Upper lobe of left lung (tissue), 6 donors: ENCODE results near the gene FURIN. TPM values are rescaled to one million over a fixed set of nuclear protein-coding genes. Genes with fewer than 3 reads are reported as not detected.
A peak's percentile ranks its signal among the peaks of the same experiment; 100 is the strongest.

Experiments used
- ATAC-seq, 2 donors: fragments of 200-7000 bp; cut with Tn5 transposase; one replicate each; pipeline ENCODE4 v1.9.1; 2022; ENCODE audit warnings: mild to moderate bottlenecking in 2 of 2, moderate library complexity in 2 of 2; ENCODE audit not compliant: low FRiP score in 2 of 2
- DNase-seq, 2 donors: peaks; one replicate each; pipeline ENCODE4 v3.0.0-alpha.2; 2019 to 2020
- H3K27ac ChIP-seq, 4 donors: fragments of 200-600 bp; sonication (generic); one replicate each; pipeline ENCODE4 v1.5.1; 2016 to 2019
- H3K27me3 ChIP-seq, 4 donors: fragments of 200-600 bp; sonication (generic); one replicate each; pipeline ENCODE4 v1.5.1; 2017 to 2019
- H3K36me3 ChIP-seq, 4 donors: fragments of 200-600 bp; sonication (generic); one replicate each; pipeline ENCODE4 v1.5.1; 2016 to 2019
- H3K4me1 ChIP-seq, 4 donors: fragments of 200-600 bp; sonication (generic); one replicate each; pipeline ENCODE4 v1.5.1; 2018 to 2019
- H3K4me3 ChIP-seq, 4 donors: fragments of 200-600 bp; sonication (generic); one replicate each; pipeline ENCODE4 v1.5.1; 2017 to 2019; ENCODE audit warnings: mild to moderate bottlenecking in 2 of 4, moderate library complexity in 1 of 4
- H3K9me3 ChIP-seq, 4 donors: fragments of 200-600 bp; sonication (generic); one replicate each; pipeline ENCODE4 v1.5.1; 2018 to 2019
- CTCF ChIP-seq, 6 experiments: fragments of 450-650 bp in 4 of 6; fragments of 200-600 bp in 2 of 6; sonication (generic) in 2 of 6; IDR thresholded peaks; one replicate each; pipeline ENCODE4 v1.5.1; 2016 to 2019; ENCODE audit warnings: antibody characterized with exemption in 6 of 6
- EP300 ChIP-seq, 4 donors: sonication (generic); formaldehyde crosslinking; IDR thresholded peaks; one replicate each; pipeline ENCODE4 v1.5.1; 2017; ENCODE audit warnings: antibody characterized with exemption in 4 of 4, control low read depth in 2 of 4
- POLR2A ChIP-seq, 4 donors: fragments of 450-650 bp; IDR thresholded peaks; one replicate each; pipeline ENCODE4 v1.5.1; 2016 to 2017; ENCODE audit warnings: antibody characterized with exemption in 4 of 4, mild to moderate bottlenecking in 2 of 4
- POLR2AphosphoS5 ChIP-seq, 2 donors: sonication (generic); formaldehyde crosslinking; IDR thresholded peaks; one replicate each; pipeline ENCODE4 v1.5.1; 2017; ENCODE audit warnings: antibody characterized with exemption in 2 of 2
- WGBS, 2 donors: methylation state at CpG; one replicate each; pipeline ENCODE4 v1.1.5; 2017 to 2018; 5-methylcytosine and 5-hydroxymethylcytosine counted together
- total RNA-seq, 6 donors: library from RNA; depleted of rRNA in 4 of 6; stranded (reverse); fragments of >200 nt in 4 of 6; gene quantifications; one replicate each; pipeline versions ENCODE4 v1.1.0 to v1.2.1, GENCODE V29; 2016 to 2021
- donor health status: DM: no; HTN: no; CAD: no; lungs with moderate emphysema.
- donor health status: DM: no; HTN: yes; CAD: no; lungs with severe emphysema.

FURIN gene
- total RNA-seq, 6 donors from 2014 or later: 59.0 to 150 (median 108) TPM

- DNase-seq: peak in 1 of 2 donors; percentile 42
- WGBS, 2 donors: 75% methylated on average over 16 to 18 of the region's 18 CpGs
- peak overlapping the region; percentile 93 to 97 (median 94) for H3K27ac ChIP-seq
Measured at GRCh38 chr15:90903733-90904536, 35.5 kb downstream of the FURIN start.

GRCh38 chr15:90904746-90905145 lies 36.4 kb downstream of the FURIN start:
- Histone ChIP-seq H3K9me3 (no peaks in the 10 kb centered on the region), H3K27me3 (no peaks in the 10 kb centered on the region), H3K27ac (no peak overlapping the region), H3K4me3 (no peak overlapping the region), H3K36me3 (peaks cover 39 to 51% (median 46%) of the 10 kb centered on the region in 4 donors), H3K4me1 (peaks cover 12 to 23% (median 16%) of the 10 kb centered on the region in 4 donors)
- ATAC-seq: no peak
- TF ChIP-seq POLR2AphosphoS5 (IDR thresholded peaks at IDR 0.05) (no peak), CTCF (IDR thresholded peaks at IDR 0.05) (no peak), EP300 (IDR thresholded peaks at IDR 0.05) (no peak), POLR2A (IDR thresholded peaks at IDR 0.05) (no peak)
- 95 to 97% methylated on average over 9 of the region's 9 CpGs for WGBS, 2 donors
- DNase-seq: no peak

More at GRCh38 chr15:90903733-90904536, 35.5 kb downstream of the FURIN start:
- no peak for TF ChIP-seq POLR2A (IDR thresholded peaks at IDR 0.05)
- TF ChIP-seq CTCF (IDR thresholded peaks at IDR 0.05): peak in 1 of 6 experiments; percentile 6
- no peak for ATAC-seq
- H3K27me3 ChIP-seq: no peaks in the 10 kb centered on the region
- H3K9me3 ChIP-seq: no peaks in the 10 kb centered on the region
- H3K4me3 ChIP-seq: peak overlapping the region in 3 of 4 donors; percentile 85 to 93 (median 86)
- peaks cover 12 to 23% (median 16%) of the 10 kb centered on the region in 4 donors for H3K4me1 ChIP-seq
- H3K36me3 ChIP-seq: peaks cover 31 to 43% (median 37%) of the 10 kb centered on the region in 4 donors

DNA sequence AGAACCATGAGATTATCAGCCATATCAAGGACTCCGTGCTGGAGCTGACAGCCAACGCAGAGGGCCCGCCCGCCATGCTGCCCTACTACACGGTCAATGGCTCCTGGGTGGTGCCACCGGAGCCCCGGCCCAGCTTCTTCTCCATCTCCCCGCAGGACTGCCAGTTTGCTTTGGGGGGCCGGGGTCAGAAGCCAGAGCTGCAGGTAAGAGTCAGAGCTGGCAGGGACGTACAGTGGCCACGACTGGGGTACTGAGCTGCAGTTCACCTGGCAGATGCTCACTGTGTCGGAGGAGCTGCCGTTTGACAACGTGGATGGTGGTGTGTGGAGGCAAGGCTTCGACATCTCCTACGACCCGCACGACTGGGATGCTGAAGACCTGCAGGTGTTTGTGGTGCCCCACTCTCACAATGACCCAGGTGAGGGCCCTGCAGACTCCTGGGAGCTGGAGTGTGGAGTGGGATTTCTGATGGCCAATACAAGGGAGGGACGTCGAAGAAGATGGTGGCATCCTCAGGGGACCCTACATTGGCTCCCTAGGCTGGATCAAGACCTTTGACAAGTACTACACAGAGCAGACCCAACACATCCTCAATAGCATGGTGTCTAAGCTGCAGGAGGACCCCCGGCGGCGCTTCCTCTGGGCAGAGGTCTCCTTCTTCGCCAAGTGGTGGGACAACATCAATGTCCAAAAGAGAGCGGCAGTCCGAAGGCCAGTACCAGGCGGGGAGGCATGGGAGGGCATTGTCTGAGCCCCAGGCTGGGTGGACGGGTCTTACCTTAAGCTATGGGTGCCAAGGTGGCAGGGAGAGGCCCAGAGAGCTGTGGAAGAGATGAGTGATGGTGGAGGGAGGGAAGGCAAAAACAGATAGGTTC lies 37.2 kb downstream of the FURIN start:
- 95 to 97% methylated on average over 21 to 27 of the region's 28 CpGs for whole genome bisulfite sequencing, 2 donors
- Histone ChIP-seq H3K27ac (no peak overlapping the region), H3K9me3 (no peaks in the 10 kb centered on the region), H3K4me3 (no peak overlapping the region), H3K27me3 (no peaks in the 10 kb centered on the region), H3K36me3 (peaks cover 47 to 59% (median 54%) of the 10 kb centered on the region in 4 donors), H3K4me1 (peaks cover 12 to 23% (median 16%) of the 10 kb centered on the region in 4 donors)
- ATAC-seq: no peak
- no peak for TF ChIP-seq EP300 (IDR thresholded peaks at IDR 0.05)
- TF ChIP-seq POLR2A (IDR thresholded peaks at IDR 0.05): no peak
- TF ChIP-seq CTCF (IDR thresholded peaks at IDR 0.05): no peak
- TF ChIP-seq POLR2AphosphoS5 (IDR thresholded peaks at IDR 0.05): no peak
- DNase-seq: peak in 1 of 2 donors; percentile 16

- Histone ChIP-seq H3K27me3 (no peaks in the 10 kb centered on the region), H3K4me3 (no peak overlapping the region), H3K27ac (no peak overlapping the region), H3K4me1 (peaks cover 12 to 23% (median 16%) of the 10 kb centered on the region in 4 donors), H3K9me3 (no peaks in the 10 kb centered on the region), H3K36me3 (peaks cover 55 to 66% (median 61%) of the 10 kb centered on the region in 4 donors)
- TF ChIP-seq POLR2AphosphoS5 (IDR thresholded peaks at IDR 0.05) (no peak), EP300 (IDR thresholded peaks at IDR 0.05) (no peak), POLR2A (IDR thresholded peaks at IDR 0.05) (no peak), CTCF (IDR thresholded peaks at IDR 0.05) (no peak)
- ATAC-seq (no peak), DNase-seq (peak in 1 of 2 donors; percentile 15)
- WGBS, 2 donors: 95 to 98% methylated on average over 6 to 8 of the region's 11 CpGs
Measured at GRCh38 chr15:90906181-90906849, 37.9 kb downstream of the FURIN start.
